GM04503 (cell line): ENCODE data around the gene ADARB2.

Experiments used
- DNase-seq: peaks from one replicate; pipeline ENCODE4 v3.0.0-alpha.2; 2012; ENCODE audit warnings: low read depth

ADARB2 gene

DNA sequence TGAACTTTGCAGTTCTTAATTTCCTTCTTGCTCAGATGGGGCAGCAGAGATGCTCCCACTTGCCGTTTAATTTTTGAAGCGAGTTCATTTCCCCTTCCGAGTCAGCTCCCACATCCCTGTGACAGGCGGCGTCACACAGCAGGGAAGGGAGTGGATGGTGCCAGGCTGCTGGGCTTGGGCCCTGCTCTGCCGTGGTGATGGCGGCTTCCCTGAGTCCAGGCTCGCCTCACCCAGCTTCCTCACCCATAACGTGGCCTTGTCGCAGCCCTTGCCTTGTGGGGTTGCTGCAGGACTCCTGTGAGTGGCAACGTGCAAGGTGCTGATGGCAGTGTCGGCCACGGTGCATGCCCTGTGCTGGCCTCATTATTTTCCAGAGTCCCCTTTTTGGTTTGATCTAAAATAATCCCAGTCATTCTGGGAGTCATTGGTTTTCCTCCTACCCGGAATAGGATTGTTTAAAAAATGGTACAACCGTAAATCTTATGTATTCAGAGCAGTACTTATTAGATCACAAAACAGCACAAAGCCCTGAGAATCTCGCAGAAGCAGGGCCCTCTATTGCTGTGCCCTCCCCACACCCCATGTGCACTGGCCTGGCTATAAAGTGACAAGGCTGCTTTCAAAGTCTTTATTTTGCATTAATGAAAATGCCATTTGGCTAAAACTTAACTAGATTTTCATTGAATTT is 421.1 kb downstream of the ADARB2 start:
- no peak for DNase-seq

DNA sequence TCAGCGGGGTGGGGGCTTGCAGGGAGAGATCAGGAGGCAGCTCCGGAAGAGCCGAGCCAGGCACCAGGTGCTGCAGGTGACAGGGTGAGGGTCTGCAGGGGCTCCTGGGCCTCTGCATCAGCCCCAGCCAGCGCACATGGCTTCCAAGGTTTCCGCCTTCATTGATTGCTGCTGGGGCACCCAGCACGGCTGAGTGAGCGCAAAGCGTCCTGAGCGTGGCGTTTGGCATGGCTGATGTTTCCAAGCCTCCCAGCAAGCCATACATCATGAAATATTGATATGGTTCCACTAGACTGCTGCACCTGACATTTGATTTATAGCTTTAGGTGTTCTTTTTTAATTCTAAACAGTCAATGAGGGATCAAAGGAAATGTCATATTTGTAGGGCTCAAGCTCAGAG is 422.1 kb downstream of the ADARB2 start:
- DNase-seq: no peak

DNA sequence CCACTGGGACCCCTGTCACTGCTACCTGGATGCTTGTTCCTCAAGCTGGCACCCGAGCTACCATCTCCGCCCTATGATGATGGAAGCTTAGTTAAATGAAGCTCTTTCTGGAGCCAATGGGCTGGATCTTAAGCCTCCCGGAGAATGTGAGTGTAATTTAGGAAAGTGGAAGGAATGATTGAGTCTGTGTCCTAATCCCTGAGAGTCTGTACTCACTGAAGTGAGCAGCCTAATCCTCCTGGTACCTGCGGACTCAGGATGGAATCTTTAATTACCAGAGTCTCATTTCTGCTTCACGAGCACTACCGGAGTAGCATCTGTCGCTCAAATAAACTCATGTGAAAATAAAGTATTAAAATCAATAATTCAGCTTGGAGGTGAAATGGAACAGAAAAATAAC is 425.6 kb downstream of the ADARB2 start:
- no peak for DNase-seq

DNA sequence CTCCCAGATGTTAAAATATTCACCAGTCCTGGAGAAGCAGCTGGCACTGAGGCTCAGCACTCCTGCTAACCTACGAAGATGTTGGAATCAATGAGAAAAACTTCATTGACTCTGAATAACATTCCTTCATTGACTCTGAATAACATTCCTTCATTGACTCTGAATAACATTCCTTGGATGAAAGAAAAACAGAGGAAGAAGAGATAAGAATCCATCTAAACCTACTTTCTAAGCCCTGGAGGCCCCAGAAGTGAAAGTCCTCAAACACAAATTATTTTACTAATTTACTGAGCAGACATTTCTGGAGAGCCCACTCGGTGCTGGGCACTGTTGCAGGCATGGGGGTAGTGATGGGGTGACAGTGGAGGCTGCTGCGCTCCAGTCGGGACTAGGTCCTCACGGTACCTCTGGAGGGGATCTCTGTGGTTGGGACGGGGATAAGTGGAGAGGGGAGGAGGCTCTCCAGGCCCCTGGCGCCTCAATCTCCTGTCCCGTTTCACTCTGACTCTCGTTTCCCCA is 427.0 kb downstream of the ADARB2 start:
- DNase-seq: no peak

DNA sequence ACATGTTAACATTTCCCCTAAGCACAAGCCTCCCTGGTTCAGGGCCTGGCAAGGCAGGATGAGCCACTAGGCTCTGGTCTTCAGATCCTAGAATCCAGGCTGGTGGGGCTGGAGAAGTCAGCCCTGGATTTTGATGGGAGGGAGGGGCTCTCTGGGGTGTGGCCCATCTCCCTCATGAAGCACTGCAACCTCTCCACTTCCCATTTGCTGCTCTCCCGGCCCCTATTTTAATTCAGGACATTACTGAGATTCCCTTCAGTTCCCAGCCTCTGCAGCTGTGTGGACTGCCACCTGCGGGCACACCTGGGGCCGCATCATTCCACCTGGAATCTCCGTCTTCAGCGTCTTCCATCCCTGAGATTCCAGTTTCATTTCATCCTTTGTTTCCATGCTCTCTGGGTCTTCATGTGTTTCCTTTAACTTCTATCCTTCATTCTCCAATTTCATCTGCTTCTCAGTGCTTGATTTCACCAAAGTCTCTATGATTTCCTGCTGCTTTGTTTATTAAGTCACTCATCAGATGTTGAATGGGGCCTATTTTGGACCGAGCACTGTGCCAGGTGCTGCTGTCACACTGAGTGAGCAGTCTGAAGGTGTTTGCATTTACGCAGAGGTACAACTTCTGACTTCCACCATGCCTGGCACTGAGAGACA is 427.6 kb downstream of the ADARB2 start:
- DNase-seq: no peak

DNA sequence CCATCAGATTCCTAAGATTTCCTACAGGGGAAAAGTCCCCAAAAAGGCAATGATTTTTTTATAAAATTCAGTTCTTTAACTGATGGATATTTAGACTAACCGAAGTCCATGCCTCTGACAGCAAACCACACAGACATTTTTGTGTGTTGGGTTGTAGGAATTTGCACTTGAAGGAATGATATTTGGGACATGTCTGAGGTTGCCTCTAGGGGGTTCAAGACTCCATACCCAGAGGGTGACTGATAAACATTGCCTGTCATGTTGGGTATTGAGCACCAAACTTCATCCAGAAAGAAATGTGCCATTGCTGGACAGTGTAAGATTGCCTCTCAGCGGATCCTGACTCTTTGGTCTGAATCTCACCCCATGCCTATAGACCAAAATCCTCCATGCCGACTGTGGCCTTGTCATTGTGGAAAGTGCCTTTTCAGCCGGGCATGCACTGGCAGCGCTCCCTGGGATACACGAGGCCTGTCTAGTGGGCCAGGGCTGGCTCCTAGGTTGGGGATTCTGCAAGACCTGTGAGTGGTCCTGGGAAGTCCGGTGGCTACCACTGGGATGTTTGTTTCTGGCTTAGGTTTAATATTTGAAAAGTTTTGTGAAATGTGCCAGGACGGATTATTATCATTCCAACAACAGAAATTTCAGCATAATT is 428.2 kb downstream of the ADARB2 start:
- no peak for DNase-seq

DNA sequence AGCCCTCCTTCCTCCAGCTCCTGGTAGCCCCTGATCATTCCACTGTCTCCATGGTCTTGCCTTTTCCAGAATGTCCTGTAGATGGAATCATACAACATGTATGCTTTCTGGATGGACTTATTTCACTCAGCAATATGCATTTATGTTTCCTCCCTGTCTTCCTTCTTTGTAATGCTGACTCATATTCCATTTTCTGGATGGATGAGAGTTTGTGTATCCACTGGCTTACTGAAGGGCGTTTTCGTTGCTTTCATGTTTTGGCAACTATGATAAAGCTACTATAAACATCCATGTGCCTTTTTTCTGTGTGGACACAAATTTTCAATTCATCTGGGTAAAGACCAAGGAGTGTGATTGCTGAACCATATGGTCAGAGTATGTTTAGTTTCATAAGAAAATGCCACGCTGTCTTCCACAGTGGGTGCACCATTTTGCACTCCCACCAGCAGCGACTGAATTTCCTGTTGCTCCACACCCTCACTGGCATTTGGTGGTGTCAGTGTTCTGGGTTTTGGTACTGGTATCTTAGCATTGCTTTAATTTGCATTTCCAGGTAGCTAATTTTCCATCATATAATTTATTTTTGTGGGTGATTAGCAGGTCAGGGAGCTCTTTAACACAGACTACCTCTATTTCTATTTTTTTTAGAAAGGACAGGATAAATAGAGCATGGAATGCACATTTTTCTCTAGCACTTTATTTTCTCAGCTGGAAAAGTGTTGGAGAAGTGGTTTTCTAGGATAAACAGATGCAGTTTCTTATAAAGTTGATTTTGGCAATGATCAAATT is 429.0 kb downstream of the ADARB2 start:
- DNase-seq: no peak

DNA sequence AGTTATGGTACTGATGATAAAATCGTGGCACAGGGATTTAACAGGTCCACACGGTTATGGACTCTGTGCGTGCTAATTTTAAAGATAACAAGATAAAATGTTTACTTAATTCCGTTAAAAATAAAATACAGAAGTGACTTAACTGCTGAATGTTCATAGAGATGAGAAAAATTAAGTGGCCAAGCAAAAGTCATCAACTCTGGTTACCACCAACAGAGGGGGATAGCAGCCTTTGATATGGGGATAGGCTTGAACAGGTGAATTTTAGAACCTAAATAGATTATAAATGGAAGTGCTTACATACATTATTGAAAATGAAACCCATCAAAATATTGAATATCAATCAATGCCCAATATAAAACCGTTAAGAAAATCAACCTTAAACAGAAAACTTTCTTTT is 436.2 kb downstream of the ADARB2 start:
- DNase-seq: no peak

DNA sequence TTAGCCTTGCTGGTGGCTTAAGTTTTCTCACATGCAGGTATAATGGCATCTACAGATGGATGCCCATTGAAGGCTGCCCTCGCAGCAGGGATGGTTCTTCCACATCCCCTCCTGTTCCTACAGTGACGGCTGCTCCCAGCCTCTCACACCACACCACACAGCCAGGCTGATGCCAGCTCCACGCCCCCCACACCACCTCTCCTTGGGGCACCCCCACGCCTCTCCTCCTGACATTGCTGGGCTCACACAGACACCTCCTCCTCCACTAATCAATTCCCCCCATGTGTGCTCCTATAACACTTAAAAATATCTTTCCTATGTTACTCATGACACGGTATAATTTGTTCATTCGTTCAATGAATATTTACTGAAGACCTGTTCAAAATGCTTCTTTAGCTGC is 437.1 kb downstream of the ADARB2 start:
- DNase-seq: no peak

DNA sequence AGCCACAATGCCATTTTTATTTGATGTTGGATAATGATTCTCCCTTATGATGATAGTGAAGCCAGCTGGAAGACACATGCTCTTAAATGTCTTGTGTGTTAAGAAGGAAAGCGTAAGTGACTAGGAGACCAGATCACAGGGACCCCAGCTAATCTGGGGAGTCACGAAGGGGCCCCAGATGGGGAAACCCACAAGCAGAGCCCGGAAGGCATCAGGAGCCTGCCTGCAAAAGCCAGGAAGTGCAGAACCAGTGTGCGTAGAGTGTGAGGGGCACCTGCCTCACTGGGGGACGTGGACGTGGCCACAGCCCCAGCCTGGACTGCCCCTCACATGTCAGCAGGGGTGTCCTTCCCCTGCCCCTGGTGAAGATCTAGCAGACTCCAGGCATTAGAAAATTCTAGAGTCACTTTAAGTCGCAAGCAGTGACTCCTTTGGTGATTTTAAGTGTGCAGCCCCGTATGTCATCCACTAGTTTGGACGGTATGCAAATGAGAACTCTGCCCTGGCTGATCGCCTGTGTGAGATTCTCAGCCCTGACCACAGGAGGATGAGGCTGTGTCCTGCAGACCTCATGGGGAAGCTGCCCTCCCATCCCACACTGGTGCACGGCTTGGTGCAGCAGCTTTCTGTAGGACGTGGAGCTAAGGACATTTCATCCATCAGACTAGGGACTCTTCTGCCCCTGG is 438.1 kb downstream of the ADARB2 start:
- no peak for DNase-seq

DNA sequence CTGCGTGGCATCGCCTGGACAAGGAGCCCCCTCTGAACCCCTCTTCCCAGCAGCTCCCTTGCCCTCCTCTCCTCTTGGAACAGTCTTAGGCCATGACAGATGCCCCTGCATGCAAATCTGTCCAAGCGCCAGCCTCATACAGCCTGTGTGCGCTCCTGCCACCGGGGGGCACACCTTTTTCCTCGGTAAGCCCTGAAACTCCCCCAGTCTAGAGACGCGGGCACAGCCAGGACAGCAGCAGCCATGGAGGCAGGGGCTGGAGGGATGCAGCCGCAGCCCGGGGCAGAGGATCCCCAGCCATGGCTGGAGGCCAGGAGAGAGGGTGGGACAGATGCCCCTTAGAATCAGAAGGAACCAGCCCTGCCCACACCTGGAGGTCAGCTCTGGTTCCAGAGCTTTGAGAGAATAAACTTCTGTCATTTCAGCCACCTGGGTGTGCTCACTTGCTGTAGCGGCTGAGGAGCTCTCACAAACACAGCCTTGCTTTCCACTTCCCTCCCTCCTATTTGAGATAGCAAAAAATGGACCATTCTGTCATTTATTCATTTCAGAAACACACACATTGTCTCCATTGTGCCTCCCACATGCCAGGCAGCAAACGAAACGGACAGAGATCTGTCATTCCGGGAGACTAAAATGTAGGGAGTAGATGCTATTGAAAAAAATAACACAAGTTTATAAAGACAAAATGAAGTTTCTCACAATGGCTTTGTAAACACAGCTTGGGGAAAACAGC is 439.6 kb downstream of the ADARB2 start:
- DNase-seq: no peak

DNA sequence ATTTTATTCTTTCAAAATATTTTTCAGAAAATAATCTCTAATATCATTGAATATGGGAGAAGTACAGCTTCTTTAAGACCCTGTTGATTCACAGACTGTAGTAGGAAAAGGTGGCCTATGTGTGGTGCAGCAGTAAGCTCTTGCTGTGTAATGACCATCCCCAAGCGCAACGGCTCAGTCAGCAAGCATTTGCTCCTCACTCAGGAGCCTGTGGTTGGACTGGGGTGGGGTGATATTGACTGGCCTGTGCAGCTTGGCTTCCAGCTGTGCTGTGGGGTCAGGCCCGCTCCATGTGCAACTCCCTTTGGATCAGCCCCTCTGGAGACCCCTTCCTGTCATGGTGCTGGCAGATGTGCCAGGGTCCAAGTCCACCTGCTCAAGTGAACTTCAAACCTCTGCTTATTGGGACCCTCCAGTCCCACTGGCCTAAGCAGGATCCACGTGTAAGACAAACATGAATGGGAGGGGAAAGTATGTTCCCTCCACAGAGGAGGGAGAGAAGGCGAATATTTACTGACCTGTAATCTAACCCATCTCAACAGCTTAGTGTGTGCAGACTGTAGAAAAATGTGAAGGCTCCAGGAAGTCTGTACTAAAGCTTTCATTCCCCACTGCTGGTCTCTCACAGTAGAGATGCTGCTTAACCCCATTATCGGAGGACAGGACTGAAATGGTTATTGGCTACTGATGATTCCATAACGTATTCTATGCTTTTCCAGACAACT is 441.4 kb downstream of the ADARB2 start:
- DNase-seq: no peak

DNA sequence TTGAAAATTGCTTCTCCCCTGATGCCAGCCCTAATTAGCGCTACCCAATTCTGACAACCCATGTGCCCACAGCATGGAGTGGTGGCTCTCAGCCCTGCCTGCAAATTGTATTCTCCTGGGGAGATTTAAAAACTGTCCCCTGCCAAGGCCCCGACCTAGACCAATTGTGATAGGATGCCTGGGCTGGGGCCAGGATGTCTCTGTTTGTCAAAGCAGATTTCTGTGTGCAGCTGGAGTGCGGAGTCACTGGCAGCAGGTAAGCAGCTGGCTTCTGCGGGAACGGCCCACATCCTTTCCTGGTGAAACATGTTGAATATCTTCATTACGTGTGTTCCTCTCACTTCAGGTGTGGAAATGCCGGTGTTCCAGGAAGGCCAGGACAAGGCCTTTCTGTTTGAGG is 442.6 kb downstream of the ADARB2 start:
- DNase-seq: no peak

DNA sequence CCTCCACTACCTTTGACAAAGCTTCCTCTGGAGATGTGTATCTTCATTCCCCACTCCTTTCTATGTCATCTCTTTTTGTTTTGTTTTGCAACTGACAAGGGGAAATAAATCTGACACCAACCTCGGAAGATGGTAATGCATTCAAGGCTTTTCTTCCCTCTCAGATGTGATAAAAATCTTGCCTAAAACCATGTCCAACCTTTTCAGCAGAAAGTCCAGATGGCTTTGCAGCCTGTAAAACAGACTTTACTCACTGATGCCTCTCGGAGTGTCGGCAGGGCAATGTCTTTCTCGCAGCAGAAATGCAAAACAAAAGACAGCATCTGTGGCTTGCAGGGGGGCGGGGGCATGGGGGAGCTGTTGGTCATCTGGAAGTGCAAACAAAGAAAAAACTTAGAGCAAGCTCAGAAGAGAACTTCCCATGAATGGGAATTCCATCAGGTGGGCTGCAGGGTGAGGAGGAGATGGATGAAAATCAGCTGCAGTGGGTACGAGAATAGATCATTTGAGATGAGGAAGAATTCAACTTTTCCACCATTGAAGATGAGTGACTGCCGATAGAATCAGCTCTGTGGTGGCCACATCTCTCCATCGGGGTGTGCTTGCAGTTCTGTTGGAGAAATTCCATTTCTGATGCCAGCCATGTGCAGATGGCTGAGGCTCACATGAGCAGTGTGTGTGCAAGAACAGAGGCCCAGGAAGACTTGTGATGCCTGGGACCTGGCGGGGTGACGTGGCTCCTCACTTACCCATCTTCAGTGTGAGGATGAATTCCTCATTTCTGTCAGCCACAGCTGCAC is 443.5 kb downstream of the ADARB2 start:
- no peak for DNase-seq

DNA sequence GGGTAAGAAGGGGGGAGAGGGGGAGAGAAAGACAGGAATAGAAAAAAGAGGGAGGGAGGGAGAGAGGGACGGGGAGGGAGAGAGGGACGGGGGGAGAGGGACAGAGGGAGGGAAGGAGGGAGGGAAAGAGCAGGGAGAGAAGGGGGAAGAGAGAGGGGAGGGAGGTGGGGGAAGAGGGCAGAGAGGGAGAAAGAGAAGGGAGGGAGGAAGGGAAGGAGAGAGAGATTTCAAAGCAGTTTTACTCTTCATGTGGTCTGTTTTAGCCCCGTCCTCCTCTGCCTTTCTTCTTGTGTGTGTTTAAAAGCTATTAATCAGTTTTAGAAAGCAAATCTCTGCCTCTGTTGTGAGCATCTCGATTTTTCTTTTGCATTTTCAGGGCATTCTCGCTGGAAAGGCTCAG is 444.2 kb downstream of the ADARB2 start:
- DNase-seq: no peak

DNA sequence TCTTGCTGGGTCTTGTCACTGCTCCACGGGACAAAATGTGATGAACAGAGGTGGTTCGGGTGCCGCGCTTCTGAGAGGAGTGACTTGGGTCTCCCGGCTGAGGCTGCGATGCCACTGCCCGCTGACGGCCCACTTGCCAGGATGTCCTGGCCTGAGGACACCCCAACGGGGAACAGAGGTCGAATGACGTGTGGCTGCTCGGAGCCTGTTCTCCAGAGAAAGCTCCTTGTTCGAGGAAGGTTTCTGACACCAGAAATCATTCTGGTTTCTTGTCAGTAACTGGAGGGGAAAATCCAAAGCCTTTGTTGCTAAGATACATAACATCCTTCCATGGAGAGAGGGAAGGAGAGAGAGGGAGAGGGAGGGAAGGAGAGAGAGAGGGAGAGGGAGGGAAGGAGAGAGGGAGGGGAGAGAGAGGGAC is 444.7 kb downstream of the ADARB2 start:
- no peak for DNase-seq

DNA sequence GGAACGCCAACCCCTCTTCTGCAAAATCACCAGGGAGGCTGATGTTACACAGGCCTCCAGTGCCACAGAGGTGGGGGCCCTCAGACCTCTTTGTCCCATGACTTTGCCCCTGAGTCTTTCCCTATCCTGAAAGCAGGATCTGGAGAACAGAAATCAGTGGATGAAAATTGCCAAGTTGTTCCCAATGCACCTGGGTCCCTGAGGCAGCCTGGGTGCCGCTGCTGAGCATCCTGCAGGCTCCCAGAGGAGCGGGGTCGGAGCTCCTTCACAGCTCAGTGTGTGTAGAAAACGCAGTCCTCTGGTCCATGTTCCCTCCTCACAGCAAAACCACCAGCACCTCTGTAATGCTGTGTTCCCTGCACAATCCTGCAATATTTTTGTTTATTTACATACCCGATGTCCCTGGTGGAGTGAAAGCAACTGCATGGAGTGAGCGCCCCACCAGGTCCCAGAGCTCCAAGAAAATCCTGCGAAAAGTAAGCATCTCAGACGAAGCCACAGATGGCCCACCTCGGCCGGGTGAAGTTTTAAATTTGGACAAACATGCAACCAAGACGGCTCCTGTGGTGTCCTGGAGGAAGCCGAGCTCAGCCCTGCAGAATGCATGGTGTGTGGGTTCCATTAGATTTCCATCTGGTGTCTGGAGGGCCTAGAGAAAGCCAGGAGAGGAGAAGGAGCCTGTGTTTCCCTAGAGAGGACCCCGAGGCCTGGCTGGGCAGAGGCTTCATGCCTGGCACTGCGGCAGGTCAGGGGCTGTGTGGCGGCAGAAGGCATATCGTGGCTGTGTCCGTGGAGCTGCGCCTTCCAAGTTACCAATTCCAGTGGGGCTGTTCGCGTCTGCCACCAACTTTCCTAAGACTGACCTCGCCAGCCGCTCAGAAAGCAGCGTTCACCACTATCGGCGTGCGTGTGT is 445.9 kb downstream of the ADARB2 start:
- no peak for DNase-seq

DNA sequence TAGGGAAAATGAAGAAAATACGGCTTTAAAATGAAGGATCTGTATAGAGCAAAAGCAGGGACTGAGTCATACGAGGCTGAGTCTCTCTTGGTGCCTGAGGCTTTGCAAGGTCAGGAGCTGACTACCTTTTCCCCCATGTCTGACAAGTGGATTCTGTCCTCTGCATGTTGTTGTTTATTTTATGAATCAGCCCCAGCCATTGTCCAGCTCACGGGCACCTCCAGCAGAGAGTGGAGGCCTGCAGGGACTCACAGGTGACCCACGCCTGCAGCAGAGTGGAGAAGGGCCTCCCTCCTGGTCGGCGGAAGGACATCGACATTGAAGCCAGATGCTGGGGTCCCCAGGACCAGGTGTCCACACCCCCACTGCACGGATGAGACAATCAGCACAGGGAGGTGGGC is 447.3 kb downstream of the ADARB2 start:
- DNase-seq: no peak

DNA sequence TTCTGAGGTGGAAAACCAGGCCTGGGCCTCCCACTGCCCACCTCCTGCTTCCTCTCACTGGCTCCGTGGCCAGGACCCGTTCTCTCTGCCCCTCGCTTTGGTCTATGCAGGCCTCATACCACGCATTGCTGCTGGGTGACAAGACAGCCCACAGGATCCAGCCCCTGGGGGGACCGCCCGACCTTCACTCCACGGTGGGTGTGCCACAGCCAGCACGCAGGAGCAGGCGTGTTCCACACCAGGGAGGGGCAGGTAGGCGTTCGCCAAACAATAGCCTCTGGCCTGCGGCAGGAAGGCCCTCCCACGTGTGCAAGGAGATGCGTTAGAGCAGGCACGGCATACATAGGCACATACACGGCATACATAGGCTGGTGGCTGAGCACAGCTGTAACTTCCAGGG is 447.7 kb downstream of the ADARB2 start:
- DNase-seq: no peak
